Hepatocyte (in vitro differentiated cells): ENCODE data around the gene NCOA3. TPM values are rescaled to one million over a fixed set of nuclear protein-coding genes. Genes with fewer than 3 reads are reported as not detected.

ENCODE experiments used
- DNase-seq: peaks from one replicate; pipeline ENCODE4 v3.0.0-alpha.2; 2016; ENCODE audit warnings: low spot score
- H2AFZ ChIP-seq: fragments of 200-600 bp; sonication (generic); 2 replicates; pipeline ENCODE4 v1.6.0; 2016; ENCODE audit warnings: antibody characterized with exemption, mild to moderate bottlenecking
- H3K27ac ChIP-seq: fragments of 200-600 bp; sonication (generic); 2 replicates; pipeline ENCODE4 v1.5.1; 2016; ENCODE audit warnings: mild to moderate bottlenecking
- H3K27me3 ChIP-seq: fragments of 200-600 bp; sonication (generic); 2 replicates; pipeline ENCODE4 v1.6.1; 2016
- H3K36me3 ChIP-seq: fragments of 200-600 bp; sonication (generic); replicated peaks from 2 replicates; pipeline ENCODE4 v1.5.1; 2016; ENCODE audit warnings: low read depth; ENCODE audit not compliant: insufficient read depth
- H3K4me1 ChIP-seq: fragments of 200-600 bp; sonication (generic); 2 replicates; pipeline ENCODE4 v1.5.1; 2016; ENCODE audit warnings: mild to moderate bottlenecking, moderate library complexity; ENCODE audit not compliant: insufficient read depth
- H3K4me2 ChIP-seq: fragments of 200-600 bp; sonication (generic); 2 replicates; pipeline ENCODE4 v1.6.0; 2016
- H3K4me3 ChIP-seq: fragments of 200-600 bp; sonication (generic); 2 replicates; pipeline ENCODE4 v1.5.1; 2016; ENCODE audit warnings: mild to moderate bottlenecking
- H3K79me2 ChIP-seq: fragments of 200-600 bp; sonication (generic); 2 replicates; pipeline ENCODE4 v1.6.0; 2017; ENCODE audit warnings: mild to moderate bottlenecking
- H3K9me2 ChIP-seq: fragments of 200-600 bp; sonication (generic); replicated peaks from 2 replicates; pipeline ENCODE4 v1.6.0; 2017; ENCODE audit warnings: mild to moderate bottlenecking; ENCODE audit not compliant: insufficient read depth
- H3K9me3 ChIP-seq: fragments of 200-600 bp; sonication (generic); 2 replicates; pipeline ENCODE4 v1.5.1; 2016; ENCODE audit warnings: low read depth, mild to moderate bottlenecking
- H4K20me1 ChIP-seq: fragments of 200-600 bp; sonication (generic); 2 replicates; pipeline ENCODE4 v1.6.0; 2016; ENCODE audit warnings: mild to moderate bottlenecking; ENCODE audit not compliant: insufficient read depth, poor library complexity, severe bottlenecking
- CTCF ChIP-seq: fragments of 200-600 bp; sonication (generic); IDR thresholded peaks from 2 replicates; pipeline ENCODE4 v1.5.1; 2016; ENCODE audit warnings: antibody characterized with exemption, mild to moderate bottlenecking; ENCODE audit not compliant: poor library complexity
- EZH2 ChIP-seq: fragments of 200-600 bp; sonication (generic); IDR thresholded peaks from 2 replicates; pipeline ENCODE4 v1.6.1; 2016; ENCODE audit warnings: antibody characterized with exemption, mild to moderate bottlenecking, borderline replicate concordance
- EZH2phosphoT487 ChIP-seq: fragments of 200-600 bp; sonication (generic); IDR thresholded peaks from one replicate; pipeline ENCODE4 v1.6.1; 2018; ENCODE audit warnings: antibody characterized with exemption, mild to moderate bottlenecking, low read depth, moderate library complexity; ENCODE audit not compliant: unreplicated experiment, severe bottlenecking
- WGBS: methylation state at CpG from one replicate; pipeline ENCODE4 v1.1.6; 2016; ENCODE audit warnings: low lambda C conversion rate; ENCODE audit errors: missing lambda C conversion rate; 5-methylcytosine and 5-hydroxymethylcytosine counted together
- polyA plus RNA-seq: library from polyadenylated mRNA; unstranded; fragments of >200 nt; fragmentation: Nextera tagmentation; extraction: Ambion mirVana; gene quantifications from 2 replicates; pipeline ENCODE4 v1.2.1, GENCODE V29; 2016
- total RNA-seq: library from RNA; depleted of rRNA; stranded (reverse); fragments of >200 nt; gene quantifications from 2 replicates; pipeline ENCODE4 v1.2.3, GENCODE V29; 2014

NCOA3 gene
- total and polyA plus RNA-seq, 2 experiments from 2014 or later = 12.7 to 28.6 TPM

- H3K4me3 ChIP-seq = no peak overlapping the region
- peaks cover 81% of the 10 kb centered on the region for H3K79me2 ChIP-seq
- 72% methylated on average over 8 of the region's 8 CpGs for WGBS
- no peaks in the 10 kb centered on the region for H3K9me2 ChIP-seq
- peak overlapping the region; percentile 49 for H3K27ac ChIP-seq
- no peaks in the 10 kb centered on the region for H3K36me3 ChIP-seq
- H3K27me3 ChIP-seq = no peaks in the 10 kb centered on the region
- peaks cover 6% of the 10 kb centered on the region for H4K20me1 ChIP-seq
- no peak overlapping the region for H2AFZ ChIP-seq
- no peaks in the 10 kb centered on the region for H3K4me1 ChIP-seq
- no peak for DNase-seq
- TF ChIP-seq CTCF (no peak), EZH2 (no peak), EZH2phosphoT487 (no peak)
- no peak overlapping the region for H3K4me2 ChIP-seq
- no peaks in the 10 kb centered on the region for H3K9me3 ChIP-seq
Observed at GRCh38 chr20:47524015-47524784, 22.5 kb downstream of the NCOA3 start.

GRCh38 chr20:47527004-47527800, 25.5 kb downstream of the NCOA3 start:
- Histone ChIP-seq H4K20me1 (no peaks in the 10 kb centered on the region), H3K27me3 (no peaks in the 10 kb centered on the region), H3K27ac (no peak overlapping the region), H3K9me3 (no peaks in the 10 kb centered on the region), H3K4me1 (no peaks in the 10 kb centered on the region), H3K4me2 (no peak overlapping the region), H3K36me3 (no peaks in the 10 kb centered on the region), H3K9me2 (no peaks in the 10 kb centered on the region), H2AFZ (no peak overlapping the region), H3K4me3 (no peak overlapping the region), H3K79me2 (peaks cover 81% of the 10 kb centered on the region)
- TF ChIP-seq EZH2phosphoT487 (no peak), CTCF (no peak), EZH2 (no peak)
- DNase-seq = no peak
- whole genome bisulfite sequencing = 95% methylated on average over 5 of the region's 5 CpGs

DNA sequence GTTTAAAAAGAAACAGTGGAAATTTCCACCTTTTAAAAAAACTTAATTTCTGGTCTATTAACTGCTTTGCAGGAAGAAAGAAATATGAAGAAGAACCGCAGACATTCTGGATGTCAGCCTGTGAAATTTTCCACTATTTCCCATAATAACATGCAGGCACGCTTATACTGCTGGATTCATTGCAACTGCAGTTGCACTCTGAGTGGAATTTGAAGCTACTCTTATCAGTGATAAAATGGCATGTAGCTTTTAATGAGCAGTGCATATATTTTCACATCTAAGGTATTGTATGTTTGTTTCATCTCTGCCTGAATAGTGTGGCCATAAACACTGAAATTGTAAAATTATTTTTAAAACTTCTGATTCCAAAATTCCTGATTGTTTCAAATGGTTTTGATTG, 28.2 kb downstream of the NCOA3 start:
- Histone ChIP-seq H3K9me3 (no peaks in the 10 kb centered on the region), H3K4me1 (no peaks in the 10 kb centered on the region), H3K27me3 (no peaks in the 10 kb centered on the region), H2AFZ (no peak overlapping the region), H3K79me2 (peaks cover 79% of the 10 kb centered on the region), H3K4me3 (no peak overlapping the region), H3K4me2 (no peak overlapping the region), H3K27ac (no peak overlapping the region), H4K20me1 (peaks cover 3% of the 10 kb centered on the region), H3K9me2 (no peaks in the 10 kb centered on the region), H3K36me3 (no peaks in the 10 kb centered on the region)
- WGBS = 57% methylated on average over 2 of the region's 2 CpGs
- DNase-seq = no peak
- TF ChIP-seq EZH2phosphoT487 (no peak), CTCF (no peak), EZH2 (no peak)
